GF-D8 (cell line): ENCODE data around the gene FTO.

ENCODE experiments used
- DNase-seq: peaks from one replicate; lab custom pipeline; 2025; lab: John Stamatoyannopoulos, UW

FTO gene

DNA sequence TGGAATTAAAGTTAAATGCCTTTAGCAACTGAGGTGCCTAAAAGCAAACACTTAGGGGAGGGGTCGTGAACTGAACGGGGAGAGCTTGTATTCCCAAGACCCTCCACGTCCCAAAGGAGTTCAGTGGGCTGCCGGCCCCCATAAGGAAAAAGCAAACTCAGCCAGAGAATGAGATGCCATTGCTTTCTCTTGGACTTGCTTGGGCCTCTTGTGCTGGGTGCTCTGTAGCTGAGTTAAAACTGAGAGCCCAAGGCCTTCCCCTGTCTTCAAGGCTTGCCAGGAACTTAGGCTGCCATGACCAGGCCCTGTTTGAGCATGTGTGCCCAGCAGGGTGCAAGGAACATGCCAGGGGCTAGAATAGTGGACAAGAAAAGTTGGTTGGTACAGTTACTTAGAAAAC lies 382.8 kb downstream of the FTO start:
- no peak for DNase-seq

DNA sequence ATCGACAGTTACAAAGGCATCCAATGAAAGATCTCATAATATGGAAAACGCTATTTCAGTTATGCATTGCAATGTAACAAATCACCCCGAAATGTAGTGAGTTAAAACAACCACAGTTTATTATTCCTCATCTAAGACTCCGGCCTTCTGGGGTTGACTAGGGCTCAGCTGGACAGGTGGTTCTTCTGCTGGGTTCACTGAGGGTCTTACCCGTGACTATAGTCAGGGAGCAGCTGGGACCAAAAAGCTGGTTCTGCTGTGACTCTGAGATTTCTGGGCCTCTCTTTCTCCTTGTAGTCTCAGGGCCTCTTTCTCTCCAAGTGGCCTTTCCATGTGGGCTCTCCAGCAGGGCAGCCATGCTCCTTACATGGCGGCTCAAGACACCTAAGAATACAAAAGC lies 386.6 kb downstream of the FTO start:
- DNase-seq, result no peak

DNA sequence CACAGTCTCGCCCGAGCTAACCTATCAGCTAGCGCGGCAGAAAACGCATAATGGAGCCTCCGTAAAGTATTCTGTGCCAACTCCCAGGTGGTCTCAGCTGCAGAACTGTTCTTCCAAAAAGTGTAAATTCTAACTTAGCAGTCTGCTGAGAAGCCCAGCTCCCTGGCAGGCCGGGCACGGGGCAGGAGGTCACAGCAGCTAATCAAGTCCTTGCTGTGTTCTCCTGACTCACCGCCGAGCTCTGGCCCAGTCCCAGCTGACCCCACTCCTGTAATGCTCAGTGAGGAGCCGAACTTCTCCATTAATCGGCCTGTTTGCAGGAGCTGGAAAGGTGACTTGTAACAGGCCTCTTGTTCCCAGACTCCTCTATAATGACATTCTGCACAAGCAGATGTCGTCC lies 389.3 kb downstream of the FTO start:
- DNase-seq, result no peak

DNA sequence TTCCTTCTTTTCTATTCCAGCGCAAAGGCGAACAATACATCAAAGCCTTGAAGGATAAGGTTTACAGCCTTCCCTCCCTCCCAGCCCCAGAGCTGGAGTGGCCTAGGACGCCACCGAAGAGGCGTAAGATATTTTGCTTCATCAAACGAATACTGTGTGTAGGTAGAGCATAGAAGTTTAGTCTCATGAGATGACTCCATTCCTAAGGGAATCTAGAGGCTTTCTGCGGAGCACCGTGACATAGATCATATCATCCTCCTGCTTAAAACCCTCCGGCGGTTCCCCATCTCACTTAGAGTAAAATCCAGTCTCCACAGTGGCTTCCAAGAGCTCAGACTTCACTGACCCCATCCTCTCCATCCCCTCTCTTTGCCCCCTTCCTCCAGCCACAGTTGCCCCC lies 390.7 kb downstream of the FTO start:
- no peak for DNase-seq

DNA sequence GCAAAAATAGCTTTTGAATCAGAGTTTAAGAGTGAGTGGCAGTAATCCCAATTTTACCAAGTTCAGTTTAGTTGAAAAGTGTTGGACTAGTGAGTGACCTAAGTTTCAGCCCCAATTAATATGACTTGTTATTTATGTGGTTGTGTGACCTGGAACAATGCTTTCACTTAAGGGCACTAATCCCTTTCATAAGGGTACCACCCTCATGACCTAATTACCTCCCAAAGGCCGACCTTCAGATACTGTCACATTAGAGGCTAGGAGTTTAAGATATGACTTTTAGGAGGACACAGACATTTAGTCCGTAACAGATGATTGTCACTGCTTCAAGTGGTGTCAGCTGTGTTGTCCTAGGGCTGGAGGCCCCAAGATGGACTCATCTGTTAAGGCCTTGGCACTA lies 392.7 kb downstream of the FTO start:
- DNase-seq, result no peak

DNA sequence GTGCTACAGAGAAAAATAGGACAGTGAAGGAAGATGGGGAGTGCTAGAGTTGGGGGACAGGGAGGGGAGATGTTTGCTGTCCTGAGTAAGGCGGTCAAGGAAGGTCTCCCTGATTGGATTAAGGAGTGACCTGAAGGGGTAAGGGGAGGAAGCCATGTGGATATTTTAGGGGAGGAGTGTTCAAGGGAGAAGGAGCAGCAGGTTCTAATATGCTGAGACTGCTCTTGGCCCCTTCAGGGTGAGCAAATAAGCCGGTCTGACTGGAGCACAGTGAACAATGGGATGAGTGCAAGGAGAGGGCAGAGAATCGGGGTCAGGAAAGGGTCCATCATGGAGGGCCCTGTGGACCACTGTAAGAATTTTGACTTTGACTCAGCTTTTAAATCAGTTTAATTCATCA lies 393.8 kb downstream of the FTO start:
- DNase-seq, result no peak

DNA sequence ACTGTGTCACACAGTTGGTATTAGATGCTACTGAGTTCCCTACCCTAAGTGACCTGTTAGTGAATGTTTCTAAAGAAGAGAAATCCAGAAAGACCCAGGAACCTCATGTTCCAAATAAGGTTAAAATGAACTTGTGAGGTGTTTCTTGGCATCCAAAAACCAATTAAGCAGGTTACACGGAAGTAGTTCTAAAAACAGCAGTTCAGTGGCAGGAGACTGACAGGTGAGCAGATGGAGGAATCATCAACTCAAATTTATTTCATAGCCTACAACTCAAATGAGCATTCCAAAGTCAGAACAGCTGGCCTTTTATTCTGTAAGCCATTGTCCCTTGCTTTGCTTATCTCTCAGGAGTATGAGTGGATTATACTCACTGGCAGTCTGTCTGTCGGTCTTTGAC lies 394.3 kb downstream of the FTO start:
- DNase-seq, result no peak

DNA sequence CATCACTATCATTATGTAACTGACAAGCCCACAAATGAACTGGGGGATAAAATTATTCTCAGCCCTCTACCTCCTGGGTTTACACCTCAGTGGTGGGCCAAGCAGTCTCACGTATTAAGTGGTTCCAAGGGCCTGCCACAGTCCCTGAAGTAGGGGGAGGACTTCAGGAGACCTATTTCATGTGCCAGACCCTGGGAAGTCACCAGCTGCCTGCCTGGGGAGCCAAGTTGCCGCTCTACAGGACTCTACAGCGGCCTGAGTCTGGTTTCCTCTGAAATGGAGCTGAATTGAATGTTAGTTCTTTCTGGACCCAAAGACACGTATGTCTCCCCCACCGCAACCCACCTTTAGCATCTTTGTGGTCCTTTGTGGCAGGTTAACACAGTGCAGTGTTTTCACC lies 395.7 kb downstream of the FTO start:
- no peak for DNase-seq

DNA sequence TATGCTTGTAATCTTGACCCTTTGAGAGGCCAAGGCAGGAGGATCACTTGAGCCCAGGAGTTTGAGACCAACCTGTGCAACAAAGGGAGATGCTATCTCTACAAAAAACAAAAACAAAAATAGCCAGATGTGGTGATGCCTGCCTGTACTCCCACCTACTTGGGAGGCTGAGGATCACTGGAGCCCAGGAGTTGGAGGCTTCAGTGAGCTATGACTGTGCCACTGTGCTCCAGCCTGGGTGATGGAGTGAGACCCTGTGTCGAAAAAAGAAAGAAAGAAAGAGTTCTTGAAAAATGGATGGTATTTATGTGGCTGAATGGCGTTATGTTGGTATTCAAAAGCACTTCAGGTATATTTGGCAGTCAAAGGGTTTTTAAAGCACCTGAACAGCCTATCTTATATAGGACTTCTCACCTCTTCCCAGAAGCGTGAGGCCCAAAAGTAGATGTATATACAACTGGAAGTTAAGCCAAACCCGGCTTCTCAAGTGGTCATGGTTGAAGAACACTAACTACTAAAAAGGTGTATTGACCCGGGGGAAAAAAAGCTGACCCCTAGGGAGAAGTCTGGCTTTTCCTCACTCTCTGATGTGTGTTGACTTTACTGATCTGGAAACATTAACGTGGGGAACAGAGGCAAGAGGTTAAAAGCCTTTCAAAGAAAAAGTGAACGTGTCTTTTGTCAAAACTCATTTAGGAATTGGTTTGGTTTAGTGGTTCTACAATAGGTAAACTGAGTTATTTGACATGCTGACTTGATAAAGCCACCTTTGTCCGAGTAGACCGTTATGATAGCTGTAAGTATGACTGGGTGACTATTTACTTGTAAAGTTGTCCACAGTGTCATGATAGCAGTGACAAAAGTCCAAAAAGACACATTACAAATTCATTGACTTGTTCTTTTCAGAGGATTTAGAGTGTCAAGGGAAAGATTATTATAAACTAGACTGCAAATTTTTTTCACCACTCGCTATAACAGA lies 399.2 kb downstream of the FTO start:
- no peak for DNase-seq

DNA sequence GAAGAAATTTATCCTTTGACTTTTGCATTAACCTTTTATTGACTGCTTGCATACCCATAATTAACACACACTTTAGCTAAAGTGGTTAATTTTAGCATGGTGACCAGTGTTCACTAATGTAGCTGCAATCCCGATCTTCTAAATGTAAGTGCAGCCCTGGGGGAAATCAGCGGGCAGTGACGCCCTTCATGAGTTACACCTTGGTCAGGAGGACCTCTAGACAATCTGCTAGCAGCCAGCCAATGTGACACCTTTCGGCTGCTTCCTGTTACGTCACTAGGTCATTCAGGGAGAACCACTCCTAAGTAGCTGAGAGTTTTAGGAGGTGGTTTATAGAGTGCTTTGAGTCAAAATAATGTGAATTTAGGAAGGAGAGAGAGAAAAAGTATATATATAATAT lies 402.1 kb downstream of the FTO start:
- DNase-seq, result no peak

DNA sequence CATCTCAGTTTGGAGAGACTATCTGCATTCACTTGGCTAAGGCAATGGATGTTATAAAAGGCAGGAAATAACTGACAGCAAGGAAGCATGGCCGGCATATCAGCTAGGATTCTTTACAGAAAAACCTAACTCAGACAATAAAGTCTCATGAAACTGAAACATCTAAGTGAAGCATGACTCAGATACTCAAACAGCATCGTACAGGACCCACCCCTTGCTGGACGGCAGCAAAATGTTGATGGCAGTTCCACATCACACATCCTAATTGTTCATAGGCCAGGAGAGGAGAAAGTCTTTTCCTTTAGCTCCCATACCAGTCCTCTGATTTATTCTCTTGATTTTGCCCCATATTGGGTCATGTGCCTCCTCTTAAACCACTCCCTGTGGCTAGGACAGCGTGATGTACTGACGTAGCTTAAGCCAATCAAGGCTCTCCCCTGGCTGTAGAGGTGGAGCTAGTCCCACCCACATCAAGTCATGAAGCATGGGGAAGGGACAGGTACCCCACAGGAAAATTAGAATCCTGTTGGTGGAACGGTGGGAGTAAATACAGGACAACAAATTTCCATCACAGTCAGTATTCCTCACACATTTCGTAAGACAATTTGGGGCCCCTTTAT lies 403.7 kb downstream of the FTO start:
- DNase-seq, result no peak

DNA sequence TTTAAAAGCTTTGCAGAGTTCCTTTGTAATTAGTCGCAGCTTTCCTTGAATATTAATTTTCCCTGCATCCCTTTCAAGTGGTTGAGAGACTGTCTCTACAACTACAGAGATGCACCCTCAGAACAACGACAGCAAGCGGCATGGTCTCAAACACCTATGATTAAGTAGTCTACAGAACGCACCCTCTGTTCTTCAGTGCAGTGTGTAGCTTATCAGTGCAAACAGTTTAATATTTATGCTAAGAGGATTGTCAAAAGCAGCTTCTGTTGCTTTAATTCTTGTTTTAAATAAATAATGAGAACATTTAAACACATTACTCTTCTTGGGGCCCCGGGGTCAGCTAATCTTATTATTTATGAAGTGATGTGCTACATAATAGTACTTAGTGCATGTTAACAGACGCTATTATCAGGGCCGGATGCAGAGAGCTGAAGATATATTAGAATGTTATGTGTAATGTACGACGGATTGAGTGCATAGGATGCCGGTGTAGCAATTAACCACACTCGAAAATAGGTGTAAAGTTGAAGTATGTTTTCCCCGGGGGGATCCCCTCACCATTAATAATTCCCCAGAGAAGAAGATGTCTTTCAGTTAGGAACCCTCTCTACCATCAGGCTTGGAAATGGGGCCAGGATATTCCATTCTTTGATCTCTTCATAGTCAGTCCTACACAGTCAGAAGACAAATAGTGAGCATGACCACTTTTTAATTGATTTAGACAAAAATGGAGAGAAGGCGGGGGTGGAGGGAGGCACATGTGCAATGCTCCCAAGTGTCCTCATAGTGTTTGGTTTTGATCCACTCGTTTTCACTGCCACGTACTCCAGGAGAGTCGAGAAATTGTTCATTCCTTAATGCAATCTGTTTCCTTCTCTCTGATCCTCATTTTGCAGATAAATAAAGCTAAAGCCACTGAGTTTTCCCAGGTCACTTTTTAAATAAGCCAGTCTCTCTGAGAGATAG lies 406.3 kb downstream of the FTO start:
- DNase-seq, result no peak

DNA sequence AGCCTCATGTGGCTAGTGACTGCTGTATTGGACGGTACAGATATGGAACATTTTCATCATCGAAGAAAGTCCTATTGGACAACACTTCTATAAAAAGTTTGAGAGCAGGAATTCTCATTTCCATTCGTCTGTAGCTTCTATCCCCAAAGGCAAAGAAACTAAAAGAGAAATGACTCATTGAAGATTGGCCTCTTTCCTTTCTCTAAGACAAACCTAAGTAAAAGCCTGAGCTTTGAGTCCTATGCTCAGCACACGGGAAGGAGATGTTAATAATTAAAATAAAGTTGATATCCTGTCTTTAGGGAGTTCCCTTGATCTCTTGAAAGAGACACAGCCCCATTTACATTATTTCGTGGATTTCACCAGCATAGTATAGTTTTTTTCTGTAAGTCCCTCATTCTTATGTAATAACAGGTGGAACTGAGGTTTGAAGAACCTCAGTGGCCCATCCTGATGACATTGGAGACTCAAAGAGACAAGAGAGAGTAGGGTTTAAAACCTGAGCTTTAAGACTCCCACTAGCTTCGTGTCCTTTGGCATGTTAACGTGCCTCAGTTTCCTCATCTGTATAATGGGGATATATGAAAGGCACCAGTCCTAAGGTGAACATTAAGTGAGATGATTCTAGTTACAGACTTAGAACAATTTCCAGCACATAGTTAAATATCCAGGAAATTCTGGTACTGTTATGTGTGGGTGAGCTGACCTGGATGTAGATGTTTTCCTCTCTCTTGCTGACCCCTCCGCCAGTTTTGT lies 408.7 kb downstream of the FTO start:
- DNase-seq, result no peak

DNA sequence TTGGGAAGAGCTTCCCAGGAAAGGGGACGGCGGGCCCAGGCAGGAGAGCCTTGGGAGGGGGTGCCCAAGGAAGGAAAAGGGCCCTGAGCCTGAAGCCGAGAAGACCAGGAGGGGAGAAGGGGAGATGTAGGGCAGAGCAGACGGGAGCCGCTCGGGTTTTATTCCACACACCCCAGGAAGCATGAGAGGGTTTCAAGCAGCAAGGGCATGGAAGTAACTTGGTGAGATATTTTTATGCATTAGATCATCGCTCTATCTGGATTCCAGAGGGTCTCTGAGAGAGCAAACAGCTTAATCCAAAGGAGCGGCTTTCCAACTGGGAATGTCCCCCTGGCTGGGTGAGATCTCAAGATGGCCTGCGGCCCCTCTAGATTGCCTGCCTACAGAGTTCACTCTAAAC lies 411.6 kb downstream of the FTO start:
- no peak for DNase-seq

DNA sequence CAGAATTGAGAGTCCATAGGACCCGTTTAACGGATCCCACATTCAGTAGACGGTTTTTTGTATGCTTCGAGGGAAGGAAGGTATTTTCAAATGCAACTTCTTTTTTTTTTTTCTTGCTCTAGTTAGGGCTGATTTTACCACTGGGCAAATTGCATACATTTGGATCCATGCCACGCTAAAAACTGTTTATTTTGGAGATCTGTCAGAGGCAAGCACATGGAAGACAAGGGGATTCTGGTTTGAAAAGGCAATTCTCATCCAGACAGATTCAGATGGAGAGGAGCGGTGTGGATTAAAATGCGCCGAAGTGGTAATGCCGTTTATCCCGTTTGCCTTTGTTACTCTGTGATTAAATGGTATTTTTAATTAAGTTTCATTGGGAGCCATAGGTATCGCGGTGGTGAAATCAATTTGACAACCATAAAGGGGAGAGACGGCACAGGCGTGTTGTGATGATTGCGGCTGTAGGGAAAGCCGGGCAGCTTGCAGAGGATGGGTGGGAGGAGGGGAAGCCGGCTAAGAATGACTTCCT lies 412.2 kb downstream of the FTO start:
- DNase-seq, result no peak

DNA sequence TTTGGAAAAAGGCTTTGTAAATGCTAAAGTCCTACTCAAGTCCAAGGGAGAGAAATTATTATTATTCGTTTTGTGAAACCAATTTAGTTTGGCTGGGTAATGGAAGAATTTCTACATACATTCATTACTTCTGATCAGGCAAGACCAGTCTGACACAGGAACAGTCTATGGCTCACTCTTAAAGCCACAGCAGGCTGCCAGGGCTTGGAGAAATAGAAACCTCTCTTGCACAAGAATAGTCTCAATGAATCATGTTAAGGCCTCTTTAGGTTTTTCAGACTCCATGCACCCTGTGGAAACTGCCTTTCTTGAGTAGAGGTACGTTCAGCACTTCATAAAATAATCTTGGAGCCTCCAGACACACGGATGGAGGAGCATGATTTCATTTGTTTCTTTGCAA lies 414.9 kb downstream of the FTO start:
- DNase-seq, result no peak

DNA sequence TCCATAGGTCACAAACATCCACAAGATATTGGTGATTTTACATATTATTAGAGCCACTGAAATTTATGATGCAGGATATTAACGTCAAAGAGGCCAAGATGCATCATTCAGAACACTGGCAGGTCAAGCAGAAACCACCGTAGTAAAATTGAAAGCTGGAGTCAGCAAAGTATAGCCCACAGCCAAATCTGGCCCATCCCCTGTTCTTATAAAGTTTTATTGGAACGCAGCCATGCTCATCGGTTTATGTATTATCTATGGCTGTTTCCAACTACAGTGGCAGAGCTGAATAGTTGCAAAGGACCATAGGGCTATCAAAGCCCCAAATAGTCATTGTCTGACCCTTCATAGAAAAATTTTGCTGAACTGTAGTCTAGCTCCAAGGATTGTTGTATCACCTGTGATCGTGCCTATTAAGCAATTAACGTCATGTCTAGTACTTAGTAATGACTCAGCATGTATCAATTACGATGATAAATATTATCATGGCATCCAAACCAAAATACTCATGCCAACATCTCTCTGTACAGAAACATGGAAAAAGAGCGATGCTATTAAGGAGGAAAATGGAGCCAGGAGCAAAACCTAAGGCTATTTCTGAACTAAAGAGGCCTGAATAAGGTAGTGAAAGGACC lies 417.0 kb downstream of the FTO start:
- no peak for DNase-seq

DNA sequence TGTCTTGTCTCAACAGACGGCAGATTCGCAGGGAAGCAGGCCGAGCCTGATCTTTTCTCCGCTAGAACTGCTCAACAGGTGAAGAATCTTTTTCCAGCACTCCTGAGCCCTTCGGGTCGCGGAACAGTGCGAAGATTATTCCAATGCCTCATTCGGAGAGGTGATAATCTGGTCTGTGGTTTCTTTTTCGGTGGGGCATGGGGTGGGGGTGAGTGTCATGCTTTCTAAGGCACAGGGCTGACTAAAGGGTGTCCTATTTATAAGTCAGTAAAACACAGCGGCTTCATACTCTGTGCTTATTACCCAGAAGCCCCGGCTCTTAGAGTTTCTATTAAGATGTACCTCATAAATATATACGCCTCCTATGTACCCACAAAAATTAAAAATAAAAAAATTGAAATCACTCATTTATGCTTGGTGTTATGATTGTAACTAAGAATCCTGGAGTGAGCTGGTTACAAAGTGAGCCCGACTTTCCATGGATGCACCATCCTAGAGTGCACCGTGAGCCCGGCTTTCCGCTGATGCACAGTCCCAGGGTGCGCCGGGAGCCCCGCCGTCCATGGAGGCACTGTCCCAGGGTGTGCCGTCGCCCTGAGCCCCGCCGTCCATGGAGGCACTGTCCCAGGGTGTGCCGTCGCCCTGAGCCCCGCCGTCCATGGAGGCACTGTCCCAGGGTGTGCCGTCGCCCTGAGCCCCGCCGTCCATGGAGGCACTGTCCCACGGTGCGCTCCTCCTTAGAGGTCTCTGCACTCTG lies 417.8 kb downstream of the FTO start:
- no peak for DNase-seq

DNA sequence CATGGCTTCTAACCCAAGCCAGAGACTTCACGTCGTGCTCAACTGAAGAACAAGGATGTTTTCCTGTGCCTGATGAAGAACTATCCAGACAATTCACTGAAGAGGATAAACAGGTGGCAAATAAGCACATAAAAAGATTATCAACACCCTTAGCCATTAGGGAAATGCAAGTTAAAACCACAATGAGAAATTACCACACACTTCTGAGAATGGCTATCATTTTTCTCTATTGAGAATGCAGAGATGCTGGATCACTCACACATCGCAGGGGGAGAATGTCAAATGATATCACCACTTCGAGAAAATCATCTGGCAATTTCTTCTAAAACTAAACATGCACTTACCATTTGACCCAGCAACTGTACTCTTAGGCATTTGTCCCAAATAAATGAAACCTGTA lies 419.8 kb downstream of the FTO start:
- DNase-seq, result peak; percentile 61
